K562 (cell line): Measurements from ENCODE around the gene DOCK6. TPM values are rescaled to one million over a fixed set of nuclear protein-coding genes. Genes with fewer than 3 reads are reported as not detected.

Experiments
- ATAC-seq: fragments of 200-7000 bp; cut with Tn5 transposase; 3 replicates; pipeline ENCODE4 v1.9.1; 2020; ENCODE audit warnings: moderate library complexity
- BruUV-seq: library from RNA; stranded (reverse); fragments of 400-500 nt; replicated peaks from 2 replicates; lab custom pipeline; 2021; lab: Mats Ljungman, UMichigan
- CTCF ChIA-PET: fragments of 300-600 bp; formaldehyde crosslinking; extraction: SDS; loops from one replicate; lab custom pipeline; 2021; ENCODE audit warnings: low intra/inter-chr PET ratio; lab: Yijun Ruan, JAX
- POLR2A ChIA-PET: fragments of 300-600, 350-650 bp; sonication (Branson Sonifier 250); formaldehyde crosslinking; extraction: SDS; loops from one replicate; lab custom pipeline; 2021; ENCODE audit warnings: antibody characterized with exemption, inconsistent platforms; lab: Yijun Ruan, JAX
- DNase-seq, 4 experiments: peaks; one replicate each; pipeline versions ENCODE4 v3.0.0 to v3.0.0-alpha.2; 2011 to 2018; ENCODE audit warnings: low spot score in 3 of 4, mixed read lengths in 3 of 4; ENCODE audit errors: extremely low read depth in 1 of 4
- FAIRE-seq: peaks from 2 replicates; lab custom pipeline; 2011; peaks lifted over from hg19 to GRCh38; lab: Jason Lieb, UNC
- H2AFZ ChIP-seq: 2 replicates; pipeline ENCODE4 v1.6.0; 2011; ENCODE audit warnings: low read depth, low read length, control low read depth, inconsistent platforms
- H3K27ac ChIP-seq: fragments of 200-600 bp; 3 replicates; pipeline ENCODE4 v1.8.0; 2011; ENCODE audit warnings: low read depth, mild to moderate bottlenecking, control low read depth, inconsistent platforms, low read length, moderate library complexity, mixed read lengths; ENCODE audit errors: extremely low read depth
- H3K27me3 ChIP-seq, 2 experiments: fragments of 300-600 bp in 1 of 2; 2 replicates in 1 of 2; 3 replicates in 1 of 2; pipeline versions ENCODE4 v1.6.0 to v1.8.0; 2011; ENCODE audit warnings: inconsistent platforms in 2 of 2, low read length in 2 of 2, mild to moderate bottlenecking in 1 of 2, mixed read lengths in 1 of 2, moderate library complexity in 1 of 2; ENCODE audit not compliant: control insufficient read depth in 2 of 2, insufficient read depth in 2 of 2
- H3K36me3 ChIP-seq: fragments of 300-600 bp; 3 replicates; pipeline ENCODE4 v1.8.0; 2011; ENCODE audit warnings: mild to moderate bottlenecking, low read length, inconsistent platforms; ENCODE audit not compliant: control insufficient read depth, insufficient read depth
- H3K4me1 ChIP-seq, 2 experiments: fragments of 200-600 bp in 1 of 2; replicated peaks in 1 of 2; 2 replicates in 1 of 2; 3 replicates in 1 of 2; pipeline versions ENCODE4 v1.5.1 to v1.8.0; 2011; ENCODE audit warnings: inconsistent platforms in 2 of 2, low read length in 2 of 2, mild to moderate bottlenecking in 1 of 2, mixed read lengths in 1 of 2, moderate library complexity in 1 of 2; ENCODE audit not compliant: control insufficient read depth in 2 of 2, insufficient read depth in 2 of 2
- H3K4me2 ChIP-seq: 2 replicates; pipeline ENCODE4 v1.6.1; 2011; ENCODE audit warnings: low read length, control low read depth, inconsistent platforms, mixed read lengths; ENCODE audit not compliant: insufficient read depth
- H3K4me3 ChIP-seq: fragments of 200-600 bp; sonication (generic), shearing (Covaris generic); 2 replicates; pipeline ENCODE4 v1.5.1; 2016; ENCODE audit warnings: control low read depth, inconsistent platforms
- H3K79me2 ChIP-seq: fragments of 200-600 bp; 3 replicates; pipeline ENCODE4 v1.8.0; 2011; ENCODE audit warnings: low read length, inconsistent platforms; ENCODE audit not compliant: control insufficient read depth, insufficient read depth
- H3K9ac ChIP-seq, 2 experiments: 2 replicates each; pipeline versions ENCODE4 v1.6.0 to v1.6.1; 2011; ENCODE audit warnings: low read depth in 2 of 2, low read length in 2 of 2, control low read depth in 1 of 2, inconsistent platforms in 1 of 2, mild to moderate bottlenecking in 1 of 2, mixed read lengths in 1 of 2; ENCODE audit not compliant: insufficient read depth in 1 of 2
- H3K9me1 ChIP-seq: one replicate; pipeline ENCODE4 v1.6.0; 2011; ENCODE audit warnings: inconsistent platforms, mild to moderate bottlenecking, low read length, moderate library complexity; ENCODE audit not compliant: control insufficient read depth, insufficient read depth
- H3K9me3 ChIP-seq: replicated peaks from 2 replicates; pipeline ENCODE4 v1.5.1; 2011; ENCODE audit warnings: low read depth, low read length, inconsistent platforms; ENCODE audit not compliant: control insufficient read depth, insufficient read depth
- H4K20me1 ChIP-seq: replicated peaks from 2 replicates; pipeline ENCODE4 v1.6.1; 2011; ENCODE audit warnings: low read length, inconsistent platforms, mixed read lengths; ENCODE audit not compliant: control insufficient read depth, insufficient read depth
- ASH1L ChIP-seq: fragments of 450-650 bp; IDR thresholded peaks from 2 replicates; pipeline ENCODE4 v1.6.1; 2018; ENCODE audit warnings: borderline replicate concordance, mild to moderate bottlenecking, low read depth; ENCODE audit not compliant: partially characterized antibody
- HDAC8 ChIP-seq: fragments of 450-650 bp; IDR thresholded peaks from 2 replicates; pipeline ENCODE4 v1.6.1; 2016; ENCODE audit warnings: mild to moderate bottlenecking, missing genetic modification characterization, moderate library complexity, missing compliant biosample characterization
- MIER1 ChIP-seq: fragments of 450-650 bp; IDR thresholded peaks from 2 replicates; pipeline ENCODE4 v1.6.1; 2016; ENCODE audit warnings: antibody characterized with exemption, mild to moderate bottlenecking, low read depth
- RBM25 ChIP-seq: fragments of 200-400 bp; formaldehyde crosslinking; IDR thresholded peaks from 2 replicates; pipeline ENCODE4 v1.6.1; 2018; ENCODE audit warnings: low read length, low read depth, moderate library complexity; ENCODE audit not compliant: severe bottlenecking
- RFX7 ChIP-seq: fragments of 250-450 bp; sonication (Bioruptor Pico); IDR thresholded peaks from 2 replicates; pipeline ENCODE4 v1.5.1; 2021; ENCODE audit warnings: mild to moderate bottlenecking
- SNIP1 ChIP-seq: fragments of 450-650 bp; IDR thresholded peaks from 2 replicates; pipeline ENCODE4 v1.7.1; 2017; ENCODE audit warnings: low read depth, mild to moderate bottlenecking
- SRSF3 ChIP-seq: fragments of 200-400 bp; formaldehyde crosslinking; IDR thresholded peaks from 2 replicates; pipeline ENCODE4 v1.6.1; 2016; ENCODE audit warnings: mild to moderate bottlenecking, low read length, moderate library complexity; ENCODE audit not compliant: insufficient read depth
- STAT5B ChIP-seq: fragments of 250-450 bp; sonication (Bioruptor Pico); IDR thresholded peaks from 2 replicates; pipeline ENCODE4 v1.8.0; 2021; ENCODE audit warnings: mild to moderate bottlenecking, inconsistent platforms
- ZNF121 ChIP-seq: sonication (generic); formaldehyde crosslinking; conservative IDR thresholded peaks from 2 replicates; pipeline ENCODE4 v1.8.0; 2022; ENCODE audit warnings: missing genetic modification reagents
- ZNF165 ChIP-seq: fragments of 250-450 bp; sonication (Bioruptor Pico); IDR thresholded peaks from 2 replicates; pipeline ENCODE4 v1.4.0; 2020; ENCODE audit warnings: borderline replicate concordance
- ZNF311 ChIP-seq: fragments of 250-450 bp; sonication (Bioruptor Pico); IDR thresholded peaks from 2 replicates; pipeline ENCODE4 v1.4.0; 2020; ENCODE audit warnings: mild to moderate bottlenecking, moderate library complexity
- ZNF41 ChIP-seq: fragments of 250-450 bp; sonication (Bioruptor Pico); conservative IDR thresholded peaks from 2 replicates; pipeline ENCODE4 v1.4.0; 2020; ENCODE audit warnings: mild to moderate bottlenecking
- WGBS: fragments of 100-300 bp; shearing (Covaris generic); methylation state at CpG from one replicate; pipeline ENCODE4 v1.1.6; 2016; ENCODE audit warnings: low coverage, mixed read lengths; ENCODE audit not compliant: insufficient coverage; ENCODE audit errors: missing lambda C conversion rate; 5-methylcytosine and 5-hydroxymethylcytosine counted together
- in situ Hi-C: fragments of 300-500 bp; cut with MboI; formaldehyde crosslinking; loops from 4 replicates; pipeline ENCODE4 v1.15.0; 2018; ENCODE audit warnings: inconsistent platforms, mixed read lengths
- intact Hi-C: fragments of 100-400 bp; cut with micrococcal nuclease; formaldehyde crosslinking; loops from 2 replicates; pipeline ENCODE4 v1.14.2; 2022
- polyA plus RNA-seq, 8 experiments: library from polyadenylated mRNA; depleted of rRNA in 4 of 8; stranded (reverse) in 5 of 8; unstranded in 3 of 8; fragments of >200 nt; fragmentation: Nextera tagmentation in 2 of 8; fragmentation: Illumina TruSeq in 1 of 8; extraction: Ambion mirVana in 2 of 8; extraction: Trizol in 1 of 8; gene quantifications; 2 replicates each; pipeline versions ENCODE4 v1.2.1 to v1.2.3, GENCODE V29; 2011 to 2014; ENCODE audit warnings: inconsistent platforms in 1 of 8, missing spikeins in 1 of 8
- total RNA-seq, 7 experiments: library from RNA; depleted of rRNA in 6 of 7; stranded (reverse); fragments of >200 nt in 6 of 7; fragmentation: Illumina TruSeq in 2 of 7; extraction: Trizol in 2 of 7; gene quantifications; 2 replicates each; pipeline versions ENCODE4 v1.2.1 to v1.2.3, GENCODE V29; 2011 to 2021; ENCODE audit warnings: low replicate concordance in 1 of 7

Gene DOCK6
- total and polyA plus RNA-seq, 9 of the 15 experiments (the other 6 are each of a cell fraction or from before 2014, with no cell fraction given): 0.35 to 19.3 (median 3.8) TPM

DNA sequence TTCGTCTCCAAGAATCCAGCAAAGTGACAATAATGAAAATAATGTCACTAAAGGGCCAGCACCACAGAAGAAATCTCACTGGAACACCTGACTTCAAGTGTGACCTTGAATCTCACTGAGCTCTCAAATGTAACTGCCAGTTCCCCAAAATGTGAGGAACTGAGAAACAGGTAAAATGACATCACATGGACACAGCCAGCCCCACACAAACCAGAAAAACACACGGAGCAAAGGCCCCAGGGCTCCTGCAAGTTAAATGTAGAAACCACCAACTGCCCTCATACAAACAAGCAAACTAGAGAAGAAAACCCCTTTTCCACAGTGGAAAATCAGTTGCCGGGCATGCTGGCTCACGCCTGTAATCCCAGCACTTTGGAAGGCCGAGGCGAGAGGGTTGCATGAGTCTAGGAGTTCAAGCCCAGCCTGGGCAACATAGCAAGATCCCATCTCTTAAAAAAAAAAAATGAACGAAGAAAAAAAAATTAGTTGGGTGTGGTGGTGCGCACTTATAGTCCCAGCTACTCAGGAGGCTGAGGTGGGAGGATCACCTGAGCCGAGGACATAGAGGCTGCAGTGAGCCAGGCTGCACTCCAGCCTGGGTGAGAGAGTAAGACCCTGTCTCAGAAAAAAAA is 56.3 kb downstream of the DOCK6 start:
- H3K79me2 ChIP-seq: no peaks in the 10 kb centered on the region
- no peak overlapping the region for H3K4me2 ChIP-seq
- ATAC-seq (no peak), DNase-seq (no peak), FAIRE-seq (no peak)
- no peak for TF ChIP-seq STAT5B (CRISPR knock-in tag)
- TF ChIP-seq ZNF121 (CRISPR knock-in tag): peak; percentile 93
- no peak for TF ChIP-seq ZNF165 (CRISPR knock-in tag)
- no peak for TF ChIP-seq MIER1
- TF ChIP-seq ASH1L: no peak
- no peak for TF ChIP-seq HDAC8 (tag)
- no peak for TF ChIP-seq ZNF311 (CRISPR knock-in tag)
- TF ChIP-seq RBM25: peak; percentile 11
- TF ChIP-seq SNIP1: no peak
- TF ChIP-seq SRSF3: no peak
- TF ChIP-seq ZNF41 (CRISPR knock-in tag): no peak
- TF ChIP-seq RFX7 (CRISPR knock-in tag): no peak
- ChIA-PET POLR2A (no interaction called here), CTCF (no interaction called here)
- H3K9ac ChIP-seq: no peak overlapping the region
- H2AFZ ChIP-seq: no peak overlapping the region
- no peaks in the 10 kb centered on the region for H3K9me3 ChIP-seq
- no peak overlapping the region for H3K4me3 ChIP-seq
- peaks cover 9 to 26% of the 10 kb centered on the region in 2 experiments for H3K4me1 ChIP-seq
- intact Hi-C loops: no loop called here
- no peaks in the 10 kb centered on the region for H3K36me3 ChIP-seq
- no peaks in the 10 kb centered on the region for H3K9me1 ChIP-seq
- WGBS: 34% methylated on average over 2 of the region's 9 CpGs
- H4K20me1 ChIP-seq: no peaks in the 10 kb centered on the region
- H3K27me3 ChIP-seq: no peaks in the 10 kb centered on the region
- BruUV-seq: no TSS peak
- H3K27ac ChIP-seq: no peak overlapping the region
- in situ Hi-C loops: no loop called here
